ELR (cell line): ENCODE measurements around the gene TIAM2.
"Not testable (repeated sequence)": the region's sequence is repeated elsewhere in the genome, so short reads cannot be mapped to it uniquely, and the experiment has no call there.

ENCODE experiments used
- DNase-seq: peaks from one replicate; pipeline ENCODE4 v3.0.0-alpha.2; 2015; ENCODE audit warnings: low read depth

TIAM2 gene

GRCh38 chr6:154995254-154996015, at the start of gene TIAM2:
TSS of gene TIAM2 (plus strand) at chr6:154995315. CDS start at chr6:155129224, 133,909 bp downstream.
- peak; percentile 24 for DNase-seq

GRCh38 chr6:154950979-154951344, 44.2 kb upstream of the TIAM2 start:
- no peak for DNase-seq

- DNase-seq, result no peak
Measured at GRCh38 chr6:154951345-154952200, 43.5 kb upstream of the TIAM2 start.

DNA sequence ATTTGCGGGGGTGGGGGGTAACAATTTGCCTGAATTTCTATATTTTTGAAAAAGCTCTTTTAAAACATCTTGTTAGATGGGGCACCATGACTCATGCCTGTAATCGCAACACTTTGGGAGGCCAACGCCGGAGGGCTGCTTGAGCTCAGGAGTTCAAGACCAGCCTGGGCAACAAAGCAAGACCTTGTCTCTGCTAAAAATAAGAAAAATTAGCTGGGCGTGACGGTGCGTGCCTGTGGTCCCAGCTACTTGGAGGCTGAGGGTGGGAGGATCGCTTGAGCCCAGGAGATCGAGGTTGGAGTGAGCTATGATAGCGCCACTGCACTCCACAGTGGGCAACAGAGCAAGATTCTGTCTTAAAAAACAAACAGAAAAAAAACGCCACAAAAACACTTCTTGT, 41.5 kb upstream of the TIAM2 start:
- no peak for DNase-seq

- DNase-seq, result no peak
Measured at GRCh38 chr6:154954347-154954746, 40.8 kb upstream of the TIAM2 start.

DNA sequence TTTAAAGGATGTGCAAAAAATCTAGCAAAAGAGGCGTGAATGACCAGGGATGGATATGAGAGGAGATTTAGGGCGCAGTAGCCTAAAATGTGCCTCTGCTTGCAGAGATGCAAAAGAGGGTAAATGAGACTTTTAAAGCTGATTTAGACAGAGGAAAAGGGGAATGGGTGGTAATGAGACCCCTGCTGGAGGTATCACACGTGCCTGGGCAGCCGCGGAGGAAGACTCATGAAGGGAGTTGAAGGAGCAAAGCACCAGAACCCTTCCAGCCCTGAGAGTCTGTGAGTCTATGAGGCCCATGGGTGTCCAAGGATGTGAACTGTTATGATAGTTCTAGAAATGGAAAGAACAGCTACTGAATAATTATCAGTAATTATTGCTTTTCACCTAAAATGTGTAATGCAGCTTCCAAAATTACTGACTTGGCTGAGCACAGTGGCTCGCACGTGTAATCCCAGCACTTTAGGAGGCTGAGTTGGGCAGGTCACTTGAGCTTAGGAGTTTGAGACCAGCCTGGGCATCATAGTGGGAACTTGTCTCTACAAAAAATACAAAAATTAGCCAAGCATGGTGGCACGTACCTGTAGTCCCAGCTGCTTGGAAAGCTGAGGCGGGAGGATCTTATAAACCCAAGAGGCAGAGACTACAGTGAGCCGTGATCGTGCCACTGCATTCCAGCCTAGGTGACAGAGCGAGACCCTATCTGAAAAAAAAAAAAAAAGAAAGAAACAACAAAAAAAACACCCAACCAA, 38.2 kb upstream of the TIAM2 start:
- DNase-seq, result no peak

- DNase-seq, result no peak
Measured at GRCh38 chr6:154958469-154958868, 36.6 kb upstream of the TIAM2 start.

- no peak for DNase-seq
Measured at GRCh38 chr6:154960299-154960843, 34.7 kb upstream of the TIAM2 start.

DNA sequence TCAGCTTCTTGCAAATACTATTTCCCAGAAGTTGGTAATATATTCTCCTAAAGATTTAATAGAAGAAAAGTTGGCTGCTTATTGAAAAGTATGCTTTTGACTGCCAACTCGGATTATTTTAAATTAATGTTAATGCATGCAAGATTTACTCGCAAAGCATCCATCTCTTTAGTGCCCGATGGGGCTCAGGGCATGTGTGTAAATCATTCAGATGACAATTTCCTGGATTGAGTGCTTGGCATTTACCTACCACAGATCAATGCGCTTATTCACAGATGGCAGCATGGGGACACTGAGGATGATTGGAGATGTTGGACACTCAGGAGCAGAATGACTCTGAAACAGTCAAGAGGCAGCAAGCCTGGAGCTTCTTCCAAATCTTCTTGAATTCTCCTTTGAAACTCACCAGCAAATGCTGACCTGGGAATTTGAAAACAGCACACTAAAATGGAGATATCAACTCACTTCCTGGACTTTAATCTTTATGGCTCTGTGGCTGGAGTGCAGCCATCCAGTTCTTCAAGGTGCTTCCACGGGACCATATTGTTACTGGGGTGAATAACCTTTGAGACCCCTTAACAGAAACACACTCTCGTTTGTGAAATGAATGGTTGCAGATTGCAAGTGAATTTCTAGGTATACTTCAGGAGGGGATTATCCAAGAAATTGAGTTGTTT, 34.1 kb upstream of the TIAM2 start:
- no peak for DNase-seq

- DNase-seq, result peak; percentile 56
Measured at GRCh38 chr6:154962753-154963152, 32.4 kb upstream of the TIAM2 start.

DNA sequence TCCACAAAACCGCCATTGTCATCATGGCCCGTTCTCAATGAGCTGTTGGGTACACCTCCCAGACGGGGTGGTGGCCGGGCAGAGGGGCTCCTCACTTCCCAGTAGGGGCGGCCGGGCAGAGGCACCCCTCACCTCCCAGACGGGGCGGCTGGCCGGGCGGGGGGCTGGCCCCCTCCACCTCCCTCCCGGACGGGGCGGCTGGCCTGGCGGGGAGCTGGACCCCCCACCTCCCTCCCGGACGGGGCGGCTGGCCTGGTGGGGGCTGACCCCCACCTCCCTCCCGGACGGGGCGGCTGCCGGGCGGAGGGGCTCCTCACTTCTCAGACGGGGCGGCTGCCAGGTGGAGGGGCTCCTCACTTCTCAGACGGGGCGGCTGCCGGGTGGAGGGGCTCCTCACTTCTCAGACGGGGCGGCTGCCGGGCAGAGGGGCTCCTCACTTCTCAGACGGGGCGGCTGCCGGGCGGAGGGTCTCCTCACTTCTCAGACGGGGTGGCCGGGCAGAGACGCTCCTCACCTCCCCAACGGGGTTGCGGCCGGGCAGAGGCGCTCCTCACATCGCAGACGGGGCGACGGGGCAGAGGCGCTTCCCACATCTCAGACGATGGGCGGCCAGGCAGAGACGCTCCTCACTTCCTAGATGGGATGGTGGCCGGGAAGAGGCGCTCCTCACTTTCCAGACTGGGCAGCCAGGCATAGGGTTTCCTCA, 28.9 kb upstream of the TIAM2 start:
- DNase-seq, result not testable (repeated sequence)

DNA sequence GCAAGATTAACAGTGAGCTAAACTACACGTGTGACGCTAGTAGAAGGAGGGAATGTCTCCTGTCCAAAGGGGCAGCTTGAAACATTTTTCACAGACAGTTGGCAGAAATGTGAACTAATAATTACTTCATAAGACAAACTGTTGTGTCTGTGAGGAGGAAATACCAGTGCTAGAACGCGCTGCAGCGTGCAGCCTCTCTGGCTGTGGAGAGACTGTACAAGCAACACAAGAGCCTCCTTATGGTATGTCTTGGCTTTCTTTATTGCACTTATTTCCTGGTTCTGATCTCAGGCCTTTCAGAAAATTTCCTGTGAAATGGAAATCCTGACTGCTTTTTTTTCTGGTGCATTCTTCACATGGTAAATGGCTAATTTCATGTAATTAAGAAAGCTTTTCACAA, 25.3 kb upstream of the TIAM2 start:
- DNase-seq, result no peak

GRCh38 chr6:154974485-154975149, 20.5 kb upstream of the TIAM2 start:
- no peak for DNase-seq

GRCh38 chr6:154977588-154977987, 17.5 kb upstream of the TIAM2 start:
- no peak for DNase-seq

GRCh38 chr6:154980273-154981078, 14.6 kb upstream of the TIAM2 start:
- no peak for DNase-seq

- no peak for DNase-seq
Measured at GRCh38 chr6:154981079-154981870, 13.8 kb upstream of the TIAM2 start.

DNA sequence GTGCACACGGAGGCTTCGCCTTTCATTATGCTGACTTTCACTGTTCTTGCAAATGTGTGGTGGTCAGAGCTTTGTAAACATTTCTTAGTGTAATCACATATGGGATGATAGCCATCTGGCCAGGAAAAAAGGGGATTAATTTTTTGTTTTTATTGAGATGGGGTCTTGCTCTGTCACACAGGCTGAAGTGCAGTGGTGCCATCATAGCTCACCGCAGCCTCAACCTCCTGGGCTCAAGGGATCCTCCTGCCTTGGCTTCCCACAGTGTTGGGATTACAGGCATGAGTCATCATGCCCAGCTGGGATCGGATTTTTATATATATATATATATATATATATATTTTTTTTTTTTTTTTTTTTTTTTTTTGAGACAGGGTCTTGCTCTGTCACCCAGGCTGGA, 11.0 kb upstream of the TIAM2 start:
- DNase-seq, result peak; percentile 13

GRCh38 chr6:154986787-154987235, 8.3 kb upstream of the TIAM2 start:
- DNase-seq, result no peak

GRCh38 chr6:154989448-154989847, 5.7 kb upstream of the TIAM2 start:
- DNase-seq, result no peak
